AG09309 (cell line): ENCODE results near the gene SDE2.

Experiments
- DNase-seq: peaks from one replicate; pipeline ENCODE4 v3.0.0-alpha.2; 2010; ENCODE audit warnings: low read depth
- H3K4me3 ChIP-seq: 2 replicates; pipeline ENCODE4 v1.5.1; 2011; ENCODE audit warnings: mild to moderate bottlenecking, low read depth, low read length, moderate library complexity; ENCODE audit not compliant: control insufficient read depth
- CTCF ChIP-seq: IDR thresholded peaks from 2 replicates; pipeline ENCODE4 v1.5.1; 2011; ENCODE audit warnings: mild to moderate bottlenecking, low read depth, low read length, inconsistent platforms; ENCODE audit not compliant: insufficient read depth, control insufficient read depth; ENCODE audit errors: missing control alignments

Gene SDE2

DNA sequence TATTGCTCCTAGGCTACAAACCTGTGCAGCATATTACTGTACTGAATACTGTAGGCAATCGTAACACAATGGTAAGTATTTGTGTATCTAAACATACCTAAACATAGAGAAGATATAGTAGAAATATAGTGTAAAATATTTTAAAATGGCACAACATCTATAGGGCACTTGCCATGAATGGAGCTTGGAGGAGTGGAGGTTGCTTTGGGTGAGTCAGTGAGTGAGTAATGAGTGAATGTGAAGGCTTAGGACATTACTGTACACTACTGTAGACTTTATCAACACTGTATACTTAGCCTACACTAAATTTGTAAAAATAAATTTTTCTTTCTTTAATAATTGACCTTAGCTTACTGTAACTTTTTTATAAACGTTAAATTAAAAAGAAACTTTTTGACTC is 66.1 kb downstream of the SDE2 start:
- DNase-seq: no peak
- no peak for TF ChIP-seq CTCF
- H3K4me3 ChIP-seq: no peak overlapping the region
